Neuron (in vitro differentiated cells): ENCODE results near the gene TEKTIP1.
A peak's percentile ranks its signal among the peaks of the same experiment; 100 is the strongest.
"Not testable (repeated sequence)": the region's sequence is repeated elsewhere in the genome, so short reads cannot be mapped to it uniquely, and the experiment has no call there.

Source experiments
- H2AFZ ChIP-seq: one replicate; pipeline ENCODE4 v1.6.1; 2013; ENCODE audit warnings: low read depth, mild to moderate bottlenecking, inconsistent platforms, low read length, moderate library complexity
- H3K27me3 ChIP-seq: one replicate; pipeline ENCODE4 v1.6.1; 2013; ENCODE audit warnings: low read length; ENCODE audit not compliant: insufficient read depth
- H3K36me3 ChIP-seq: one replicate; pipeline ENCODE4 v1.6.1; 2013; ENCODE audit warnings: low read length; ENCODE audit not compliant: insufficient read depth
- H3K4me1 ChIP-seq: one replicate; pipeline ENCODE4 v1.6.1; 2013; ENCODE audit warnings: low read length; ENCODE audit not compliant: insufficient read depth
- H3K4me3 ChIP-seq: 2 replicates; pipeline ENCODE4 v1.5.1; 2013; ENCODE audit warnings: mild to moderate bottlenecking, low read length, moderate library complexity
- H3K9me3 ChIP-seq: one replicate; pipeline ENCODE4 v1.6.1; 2013; ENCODE audit warnings: low read length

Gene TEKTIP1

DNA sequence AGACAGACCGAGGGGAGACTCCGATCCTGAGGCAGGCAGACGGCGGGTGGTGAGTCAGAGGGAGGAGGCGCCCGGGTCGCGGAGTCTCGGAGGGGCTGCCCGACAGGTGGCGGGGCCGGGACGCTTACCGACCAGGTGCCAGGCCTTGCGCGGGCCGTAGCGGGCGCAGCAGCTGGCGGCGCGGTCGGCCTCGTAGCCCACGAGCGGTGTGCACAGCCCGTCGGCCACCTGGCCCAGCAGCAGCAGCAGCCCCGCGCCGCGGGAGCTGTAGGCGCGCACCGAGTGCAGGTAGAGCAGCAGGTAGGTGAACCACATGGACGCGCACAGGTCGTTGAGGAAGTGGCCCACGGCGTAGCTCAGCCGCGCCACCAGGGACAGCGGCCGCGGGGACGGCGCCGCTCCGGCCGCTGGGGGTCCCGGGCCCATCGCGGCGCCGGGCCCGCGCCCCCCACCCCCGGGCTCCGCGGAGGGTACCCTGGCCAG lies 18.0 kb downstream of the TEKTIP1 start:
- peaks cover 14% of the 10 kb centered on the region for H3K4me1 ChIP-seq

DNA sequence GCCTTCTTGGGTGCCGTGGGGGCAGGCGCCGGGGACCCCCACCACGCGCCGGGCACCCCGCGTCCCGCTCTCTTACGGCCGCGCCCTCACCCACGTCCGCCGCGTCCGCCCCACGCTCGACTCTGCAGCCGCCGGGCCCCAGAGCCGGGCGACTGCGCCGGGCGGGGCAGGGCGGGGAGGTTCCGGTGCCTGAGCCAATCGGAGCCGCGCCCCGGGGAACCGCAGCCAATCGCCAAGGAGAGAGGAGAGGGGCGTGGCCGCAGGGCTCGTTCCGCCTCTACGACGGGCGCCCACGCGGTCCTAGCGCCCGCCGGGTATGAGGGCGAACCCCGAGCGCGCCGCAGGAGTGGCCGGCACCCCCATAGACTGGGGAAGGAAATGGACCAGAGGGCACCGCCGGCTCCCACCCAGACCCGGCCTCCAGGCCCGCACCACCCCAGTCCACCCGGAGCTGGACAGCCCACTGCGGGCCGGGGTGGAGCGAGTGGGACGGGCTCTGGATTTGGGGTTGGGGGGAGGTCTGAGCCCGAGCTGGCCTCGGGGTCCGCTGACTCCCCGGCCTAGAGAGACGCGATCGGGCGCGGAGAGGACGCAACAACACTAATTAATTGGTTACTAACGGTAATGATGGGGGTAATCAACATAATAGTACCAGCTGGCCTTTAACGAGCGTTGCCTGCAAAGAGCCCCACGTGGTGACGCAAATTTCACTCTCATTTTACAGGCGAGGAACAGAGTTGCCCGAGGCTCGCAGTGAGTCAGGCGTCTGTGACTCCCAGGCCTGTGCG lies 18.7 kb downstream of the TEKTIP1 start, which contains the start of gene MFSD12:
MFSD12 (minus strand) TSS at position 126 of the 788 bp plus-strand sequence. CDS start 183 bp downstream, outside the sequence.
- no peaks in the 10 kb centered on the region for H3K36me3 ChIP-seq
- H3K9me3 ChIP-seq = no peaks in the 10 kb centered on the region
- H3K4me3 ChIP-seq = peak within 1 kb of the TSS; percentile 62
- peak within 1 kb of the TSS; percentile 89 for H2AFZ ChIP-seq
- H3K27me3 ChIP-seq = no peaks in the 10 kb centered on the region
- H3K4me1 ChIP-seq = peaks cover 14% of the 10 kb centered on the region

More for the DNA sequence above, 18.0 kb downstream of the TEKTIP1 start:
- Histone ChIP-seq H3K36me3 (no peaks in the 10 kb centered on the region), H3K4me3 (peak overlapping the region; percentile 62), H3K27me3 (no peaks in the 10 kb centered on the region), H3K9me3 (no peaks in the 10 kb centered on the region), H2AFZ (peak overlapping the region; percentile 48)

GRCh38 chr19:3563709-3564524 lies 24.9 kb downstream of the TEKTIP1 start:
- no peaks in the 10 kb centered on the region for H3K36me3 ChIP-seq
- no peak overlapping the region for H2AFZ ChIP-seq
- no peaks in the 10 kb centered on the region for H3K9me3 ChIP-seq

GRCh38 chr19:3565139-3565538 lies 26.2 kb downstream of the TEKTIP1 start:
- Histone ChIP-seq H2AFZ (no peak overlapping the region), H3K27me3 (no peaks in the 10 kb centered on the region), H3K4me1 (no peaks in the 10 kb centered on the region), H3K4me3 (no peak overlapping the region), H3K36me3 (no peaks in the 10 kb centered on the region), H3K9me3 (no peaks in the 10 kb centered on the region)

More at GRCh38 chr19:3563709-3564524, 24.9 kb downstream of the TEKTIP1 start:
- H3K27me3 ChIP-seq = no peaks in the 10 kb centered on the region
- H3K4me3 ChIP-seq = no peak overlapping the region
- H3K4me1 ChIP-seq = no peaks in the 10 kb centered on the region

GRCh38 chr19:3570042-3570441 lies 31.1 kb downstream of the TEKTIP1 start:
- H3K4me1 ChIP-seq, H3K27me3 ChIP-seq, H3K4me3 ChIP-seq, H2AFZ ChIP-seq, H3K36me3 ChIP-seq, H3K9me3 ChIP-seq: not testable (repeated sequence)

- peaks cover 4% of the 10 kb centered on the region for H3K4me1 ChIP-seq
- H3K9me3 ChIP-seq = no peaks in the 10 kb centered on the region
- no peak overlapping the region for H3K4me3 ChIP-seq
- H3K27me3 ChIP-seq = no peaks in the 10 kb centered on the region
- no peak overlapping the region for H2AFZ ChIP-seq
- H3K36me3 ChIP-seq = peaks cover 9% of the 10 kb centered on the region
These were observed 31.6 kb downstream of the TEKTIP1 start for GRCh38 chr19:3570606-3571011.

DNA sequence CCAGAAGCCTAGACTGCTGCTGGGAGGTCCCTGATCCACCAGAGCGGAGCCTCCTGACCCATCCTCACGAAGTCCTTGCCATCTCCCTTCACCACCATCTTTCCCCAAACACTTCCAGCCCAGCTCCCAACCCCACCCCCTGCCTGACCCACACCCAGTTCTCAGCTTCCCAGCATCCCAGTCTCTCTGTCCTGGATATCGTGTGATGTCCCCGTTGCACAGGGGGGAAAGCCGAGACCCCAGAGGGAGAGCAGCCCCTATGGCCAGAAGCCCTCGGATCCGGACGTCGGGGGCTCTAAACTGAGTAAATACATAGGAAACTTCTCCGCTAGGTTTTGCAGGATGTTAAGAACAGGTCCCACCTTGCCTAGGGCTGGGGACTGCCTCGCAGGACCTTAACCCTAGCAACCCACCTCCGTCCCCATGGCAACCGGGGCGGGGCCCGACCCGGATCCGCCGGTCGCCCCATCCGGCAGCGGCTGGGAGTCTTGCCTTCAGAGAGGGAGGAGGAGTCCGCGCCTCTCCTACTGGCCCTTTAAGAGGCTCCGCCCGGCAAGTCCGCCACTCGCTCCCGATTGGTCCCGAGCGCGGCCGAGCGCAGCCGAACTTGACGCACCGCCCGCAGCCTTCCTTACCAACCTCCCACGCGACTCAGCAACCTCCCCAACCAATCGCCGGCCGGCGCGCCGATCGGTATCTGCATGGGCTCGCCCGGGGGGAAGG lies 33.3 kb downstream of the TEKTIP1 start:
- H3K4me1 ChIP-seq = peaks cover 4% of the 10 kb centered on the region
- peak overlapping the region; percentile 55 for H3K4me3 ChIP-seq
- H2AFZ ChIP-seq = peak overlapping the region; percentile 68
- no peaks in the 10 kb centered on the region for H3K27me3 ChIP-seq
- H3K36me3 ChIP-seq = peaks cover 20% of the 10 kb centered on the region
- H3K9me3 ChIP-seq = no peaks in the 10 kb centered on the region

GRCh38 chr19:3572855-3573161 lies 33.8 kb downstream of the TEKTIP1 start, which contains the start of gene HMG20B:
Gene HMG20B (plus strand): TSS chr19:3572944. CDS start chr19:3573310, 366 bp downstream.
- Histone ChIP-seq H3K4me3 (peak within 1 kb of the TSS; percentile 98), H3K27me3 (no peaks in the 10 kb centered on the region), H3K36me3 (peaks cover 20% of the 10 kb centered on the region), H2AFZ (peak within 1 kb of the TSS; percentile 69), H3K4me1 (peaks cover 4% of the 10 kb centered on the region), H3K9me3 (no peaks in the 10 kb centered on the region)

GRCh38 chr19:3573162-3573857 lies 34.3 kb downstream of the TEKTIP1 start:
- peak overlapping the region; percentile 69 for H2AFZ ChIP-seq
- no peaks in the 10 kb centered on the region for H3K9me3 ChIP-seq
- no peaks in the 10 kb centered on the region for H3K27me3 ChIP-seq
- H3K4me3 ChIP-seq = peak overlapping the region; percentile 98
- H3K36me3 ChIP-seq = peaks cover 20% of the 10 kb centered on the region
- H3K4me1 ChIP-seq = peaks cover 4% of the 10 kb centered on the region

DNA sequence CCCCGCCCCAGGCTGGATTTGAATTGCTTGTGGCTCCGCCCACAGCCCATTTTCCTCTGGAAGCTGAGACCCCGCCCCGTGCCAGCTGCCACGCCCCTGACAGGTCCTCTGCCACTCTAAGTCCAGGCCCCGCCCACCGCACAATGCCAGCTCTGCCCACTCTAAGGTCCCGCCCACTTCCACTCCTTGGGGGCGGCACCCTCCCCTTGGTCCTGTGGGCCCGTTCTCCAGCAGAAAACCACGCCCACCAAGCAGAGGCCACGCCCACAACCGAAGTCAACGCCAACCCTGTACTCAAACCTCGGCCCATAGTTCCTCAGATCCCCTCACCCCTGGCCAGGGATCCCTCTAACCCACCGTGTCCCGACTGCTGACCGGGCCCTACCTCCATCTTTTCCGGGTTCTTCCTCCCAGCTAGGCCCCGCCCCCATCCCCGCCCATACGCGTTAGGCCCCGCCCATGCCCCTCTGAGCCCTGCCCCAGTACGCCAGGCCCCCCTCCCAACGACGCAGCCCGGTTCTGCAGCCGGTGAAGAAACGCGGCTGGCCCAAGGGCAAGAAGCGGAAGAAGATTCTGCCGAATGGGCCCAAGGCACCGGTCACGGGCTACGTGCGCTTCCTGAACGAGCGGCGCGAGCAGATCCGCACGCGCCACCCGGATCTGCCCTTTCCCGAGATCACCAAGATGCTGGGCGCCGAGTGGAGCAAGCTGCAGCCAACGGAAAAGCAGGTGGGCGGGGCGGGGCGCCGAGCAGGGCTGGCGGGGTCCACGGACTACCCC lies 35.1 kb downstream of the TEKTIP1 start:
- Histone ChIP-seq H3K27me3 (no peaks in the 10 kb centered on the region), H3K36me3 (peaks cover 20% of the 10 kb centered on the region), H3K4me3 (peak overlapping the region; percentile 98), H3K9me3 (no peaks in the 10 kb centered on the region), H2AFZ (no peak overlapping the region), H3K4me1 (peaks cover 4% of the 10 kb centered on the region)

DNA sequence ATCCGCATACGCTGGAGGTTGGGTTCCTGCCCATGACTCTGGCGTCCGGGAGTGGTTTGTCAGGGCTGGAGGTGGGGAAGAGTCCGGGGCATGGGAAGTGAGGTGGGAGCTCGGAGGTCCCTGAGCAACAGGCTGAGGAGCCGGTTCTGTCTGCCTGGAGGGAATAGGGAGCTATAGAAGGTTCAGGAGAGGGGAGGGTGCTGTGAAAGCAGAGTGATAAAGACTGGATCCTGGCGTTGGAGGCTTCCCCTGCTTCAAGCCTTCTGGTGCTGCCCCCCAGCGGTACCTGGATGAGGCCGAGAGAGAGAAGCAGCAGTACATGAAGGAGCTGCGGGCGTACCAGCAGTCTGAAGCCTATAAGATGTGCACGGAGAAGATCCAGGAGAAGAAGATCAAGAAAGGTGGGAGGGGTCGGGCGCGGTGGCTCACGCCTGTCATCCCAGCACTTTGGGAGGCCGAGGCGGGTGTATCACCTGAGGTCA lies 36.3 kb downstream of the TEKTIP1 start:
- H3K27me3 ChIP-seq = no peaks in the 10 kb centered on the region
- no peaks in the 10 kb centered on the region for H3K9me3 ChIP-seq
- H3K4me3 ChIP-seq = no peak overlapping the region
- peaks cover 20% of the 10 kb centered on the region for H3K36me3 ChIP-seq
- H3K4me1 ChIP-seq = peaks cover 7% of the 10 kb centered on the region
- H2AFZ ChIP-seq = no peak overlapping the region
